Measurements from ENCODE around the gene HIP1R.

GRCh38 chr12:122807651-122808050 lies 27.6 kb upstream of the HIP1R start:
- TF ChIP-seq, protein P1, sequence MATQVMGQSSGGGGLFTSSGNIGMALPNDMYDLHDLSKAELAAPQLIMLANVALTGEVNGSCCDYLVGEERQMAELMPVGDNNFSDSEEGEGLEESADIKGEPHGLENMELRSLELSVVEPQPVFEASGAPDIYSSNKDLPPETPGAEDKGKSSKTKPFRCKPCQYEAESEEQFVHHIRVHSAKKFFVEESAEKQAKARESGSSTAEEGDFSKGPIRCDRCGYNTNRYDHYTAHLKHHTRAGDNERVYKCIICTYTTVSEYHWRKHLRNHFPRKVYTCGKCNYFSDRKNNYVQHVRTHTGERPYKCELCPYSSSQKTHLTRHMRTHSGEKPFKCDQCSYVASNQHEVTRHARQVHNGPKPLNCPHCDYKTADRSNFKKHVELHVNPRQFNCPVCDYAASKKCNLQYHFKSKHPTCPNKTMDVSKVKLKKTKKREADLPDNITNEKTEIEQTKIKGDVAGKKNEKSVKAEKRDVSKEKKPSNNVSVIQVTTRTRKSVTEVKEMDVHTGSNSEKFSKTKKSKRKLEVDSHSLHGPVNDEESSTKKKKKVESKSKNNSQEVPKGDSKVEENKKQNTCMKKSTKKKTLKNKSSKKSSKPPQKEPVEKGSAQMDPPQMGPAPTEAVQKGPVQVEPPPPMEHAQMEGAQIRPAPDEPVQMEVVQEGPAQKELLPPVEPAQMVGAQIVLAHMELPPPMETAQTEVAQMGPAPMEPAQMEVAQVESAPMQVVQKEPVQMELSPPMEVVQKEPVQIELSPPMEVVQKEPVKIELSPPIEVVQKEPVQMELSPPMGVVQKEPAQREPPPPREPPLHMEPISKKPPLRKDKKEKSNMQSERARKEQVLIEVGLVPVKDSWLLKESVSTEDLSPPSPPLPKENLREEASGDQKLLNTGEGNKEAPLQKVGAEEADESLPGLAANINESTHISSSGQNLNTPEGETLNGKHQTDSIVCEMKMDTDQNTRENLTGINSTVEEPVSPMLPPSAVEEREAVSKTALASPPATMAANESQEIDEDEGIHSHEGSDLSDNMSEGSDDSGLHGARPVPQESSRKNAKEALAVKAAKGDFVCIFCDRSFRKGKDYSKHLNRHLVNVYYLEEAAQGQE (IDR thresholded peaks at IDR 0.05; ENCODE audit: unreplicated experiment), result no peak
- TF ChIP-seq, protein P2, sequence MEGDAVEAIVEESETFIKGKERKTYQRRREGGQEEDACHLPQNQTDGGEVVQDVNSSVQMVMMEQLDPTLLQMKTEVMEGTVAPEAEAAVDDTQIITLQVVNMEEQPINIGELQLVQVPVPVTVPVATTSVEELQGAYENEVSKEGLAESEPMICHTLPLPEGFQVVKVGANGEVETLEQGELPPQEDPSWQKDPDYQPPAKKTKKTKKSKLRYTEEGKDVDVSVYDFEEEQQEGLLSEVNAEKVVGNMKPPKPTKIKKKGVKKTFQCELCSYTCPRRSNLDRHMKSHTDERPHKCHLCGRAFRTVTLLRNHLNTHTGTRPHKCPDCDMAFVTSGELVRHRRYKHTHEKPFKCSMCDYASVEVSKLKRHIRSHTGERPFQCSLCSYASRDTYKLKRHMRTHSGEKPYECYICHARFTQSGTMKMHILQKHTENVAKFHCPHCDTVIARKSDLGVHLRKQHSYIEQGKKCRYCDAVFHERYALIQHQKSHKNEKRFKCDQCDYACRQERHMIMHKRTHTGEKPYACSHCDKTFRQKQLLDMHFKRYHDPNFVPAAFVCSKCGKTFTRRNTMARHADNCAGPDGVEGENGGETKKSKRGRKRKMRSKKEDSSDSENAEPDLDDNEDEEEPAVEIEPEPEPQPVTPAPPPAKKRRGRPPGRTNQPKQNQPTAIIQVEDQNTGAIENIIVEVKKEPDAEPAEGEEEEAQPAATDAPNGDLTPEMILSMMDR (conservative IDR thresholded peaks at IDR 0.05; ENCODE audit: low read depth in 2 of 2), result no peak
- TF ChIP-seq POLR2AphosphoS5 (IDR thresholded peaks at IDR 0.05; ENCODE audit: low read depth) (no peak), ZNF331 (CRISPR knock-in tag; IDR thresholded peaks at IDR 0.05; ENCODE audit: low read depth) (no peak), EZH2 (IDR thresholded peaks at IDR 0.05; ENCODE audit: low read depth, unreplicated experiment) (no peak)

All from GM23338 (cell line).